ENCODE measurements around the gene TTC19.
"Not testable (repeated sequence)": the region's sequence is repeated elsewhere in the genome, so short reads cannot be mapped to it uniquely, and the experiment has no call there.

Gene TTC19

DNA sequence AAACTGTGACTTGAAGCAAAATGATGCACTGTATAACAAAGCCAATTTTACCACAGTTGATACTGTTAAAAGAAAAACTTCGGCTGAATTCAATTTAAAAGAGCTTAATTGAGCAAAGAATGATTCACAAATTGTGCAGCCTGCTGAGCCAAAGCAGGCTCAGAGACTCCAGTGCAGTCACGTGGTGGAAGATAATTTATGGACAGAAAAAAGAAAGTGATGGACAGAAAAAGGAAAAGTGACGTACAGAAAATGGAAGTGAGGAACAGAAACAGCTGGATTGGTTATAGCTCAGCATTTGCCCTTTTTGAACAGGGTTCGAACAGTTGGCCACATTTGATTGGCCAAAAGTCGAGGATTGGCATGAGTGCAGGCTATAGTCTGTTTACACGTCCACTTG lies 25.8 kb upstream of the TTC19 start:
- DNase-seq (ENCODE audit: low spot score) = no peak
- TF ChIP-seq, protein P1, sequence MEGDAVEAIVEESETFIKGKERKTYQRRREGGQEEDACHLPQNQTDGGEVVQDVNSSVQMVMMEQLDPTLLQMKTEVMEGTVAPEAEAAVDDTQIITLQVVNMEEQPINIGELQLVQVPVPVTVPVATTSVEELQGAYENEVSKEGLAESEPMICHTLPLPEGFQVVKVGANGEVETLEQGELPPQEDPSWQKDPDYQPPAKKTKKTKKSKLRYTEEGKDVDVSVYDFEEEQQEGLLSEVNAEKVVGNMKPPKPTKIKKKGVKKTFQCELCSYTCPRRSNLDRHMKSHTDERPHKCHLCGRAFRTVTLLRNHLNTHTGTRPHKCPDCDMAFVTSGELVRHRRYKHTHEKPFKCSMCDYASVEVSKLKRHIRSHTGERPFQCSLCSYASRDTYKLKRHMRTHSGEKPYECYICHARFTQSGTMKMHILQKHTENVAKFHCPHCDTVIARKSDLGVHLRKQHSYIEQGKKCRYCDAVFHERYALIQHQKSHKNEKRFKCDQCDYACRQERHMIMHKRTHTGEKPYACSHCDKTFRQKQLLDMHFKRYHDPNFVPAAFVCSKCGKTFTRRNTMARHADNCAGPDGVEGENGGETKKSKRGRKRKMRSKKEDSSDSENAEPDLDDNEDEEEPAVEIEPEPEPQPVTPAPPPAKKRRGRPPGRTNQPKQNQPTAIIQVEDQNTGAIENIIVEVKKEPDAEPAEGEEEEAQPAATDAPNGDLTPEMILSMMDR (IDR thresholded peaks at IDR 0.05) = no peak
- H3K27ac ChIP-seq = no peak overlapping the region
- no peak overlapping the region for H3K4me3 ChIP-seq

DNA sequence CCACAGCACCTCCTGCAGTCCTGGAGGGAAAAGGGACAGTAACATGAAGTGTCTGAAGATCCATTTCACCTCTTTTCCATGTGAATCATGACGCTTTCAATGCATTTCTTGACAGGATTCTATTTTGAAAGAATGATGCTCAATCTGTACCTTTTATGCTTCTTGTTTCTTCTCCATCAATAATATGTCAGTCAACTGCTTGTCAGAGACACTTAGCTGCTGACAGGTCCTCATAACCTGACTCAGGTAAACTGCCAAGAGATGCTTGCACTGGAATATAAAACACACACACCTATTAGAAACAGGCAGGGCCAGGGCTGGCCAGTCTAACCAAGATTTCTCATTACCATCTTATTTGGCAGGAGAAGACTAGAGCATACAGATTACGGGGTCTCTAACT lies 21.7 kb upstream of the TTC19 start:
- DNase-seq (ENCODE audit: low spot score) = no peak
- TF ChIP-seq, protein P1 (IDR thresholded peaks at IDR 0.05) = no peak
- H3K4me3 ChIP-seq = no peak overlapping the region
- H3K27ac ChIP-seq = no peak overlapping the region

DNA sequence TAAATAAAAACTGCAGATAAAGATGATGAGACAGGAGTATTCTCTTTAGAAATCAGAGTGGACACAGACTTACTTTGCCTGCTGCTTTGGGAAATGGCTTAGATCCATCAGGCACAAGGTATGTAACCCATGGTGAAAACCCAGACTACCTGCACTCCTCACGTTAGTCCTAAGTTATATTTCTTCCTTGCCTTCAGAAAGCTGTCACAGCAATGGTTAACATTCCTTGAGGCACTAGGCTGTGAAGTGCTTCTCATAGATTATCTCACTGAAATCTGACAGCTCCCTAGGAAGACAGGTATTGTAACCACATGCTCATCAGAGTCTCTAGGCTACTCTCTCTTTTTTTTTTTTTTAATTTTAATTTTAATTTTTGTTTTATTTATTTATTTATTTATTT lies 21.0 kb upstream of the TTC19 start:
- Histone ChIP-seq H3K27ac (no peak overlapping the region), H3K4me3 (no peak overlapping the region)
- no peak for DNase-seq (ENCODE audit: low spot score)
- TF ChIP-seq, protein P1 (IDR thresholded peaks at IDR 0.05) = no peak

DNA sequence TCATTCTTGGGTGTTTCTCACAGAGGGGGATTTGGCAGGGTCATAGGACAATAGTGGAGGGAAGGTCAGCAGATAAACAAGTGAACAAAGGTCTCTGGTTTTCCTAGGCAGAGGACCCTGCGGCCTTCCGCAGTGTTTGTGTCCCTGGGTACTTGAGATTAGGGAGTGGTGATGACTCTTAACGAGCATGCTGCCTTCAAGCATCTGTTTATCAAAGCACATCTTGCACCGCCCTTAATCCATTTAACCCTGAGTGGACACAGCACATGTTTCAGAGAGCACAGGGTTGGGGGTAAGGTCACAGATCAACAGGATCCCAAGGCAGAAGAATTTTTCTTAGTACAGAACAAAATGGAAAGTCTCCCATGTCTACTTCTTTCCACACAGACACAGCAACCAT lies 20.6 kb upstream of the TTC19 start:
- not testable (repeated sequence) for H3K4me3 ChIP-seq; H3K27ac ChIP-seq; DNase-seq (ENCODE audit: low spot score)

DNA sequence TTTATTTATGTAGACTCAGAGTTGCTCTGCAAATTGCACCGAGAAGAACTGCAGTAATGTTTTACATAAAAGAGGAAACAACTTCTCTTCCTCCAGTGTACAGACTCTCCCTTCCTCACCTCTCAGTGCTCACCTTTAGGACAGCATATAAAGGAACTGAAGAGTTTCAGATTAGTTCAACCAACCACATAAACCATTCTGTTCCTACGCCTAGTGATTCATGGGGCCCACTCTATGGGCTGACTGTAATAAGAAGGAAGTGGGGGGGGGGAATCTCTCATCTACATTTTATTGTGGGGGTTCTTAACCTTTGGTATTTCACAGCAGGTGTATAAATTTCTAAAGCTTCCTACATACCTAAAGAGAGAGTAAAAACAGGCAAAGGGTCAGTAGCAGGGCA lies 18.4 kb upstream of the TTC19 start:
- TF ChIP-seq, protein P1 (IDR thresholded peaks at IDR 0.05) = no peak
- H3K27ac ChIP-seq = no peak overlapping the region
- no peak for DNase-seq (ENCODE audit: low spot score)

DNA sequence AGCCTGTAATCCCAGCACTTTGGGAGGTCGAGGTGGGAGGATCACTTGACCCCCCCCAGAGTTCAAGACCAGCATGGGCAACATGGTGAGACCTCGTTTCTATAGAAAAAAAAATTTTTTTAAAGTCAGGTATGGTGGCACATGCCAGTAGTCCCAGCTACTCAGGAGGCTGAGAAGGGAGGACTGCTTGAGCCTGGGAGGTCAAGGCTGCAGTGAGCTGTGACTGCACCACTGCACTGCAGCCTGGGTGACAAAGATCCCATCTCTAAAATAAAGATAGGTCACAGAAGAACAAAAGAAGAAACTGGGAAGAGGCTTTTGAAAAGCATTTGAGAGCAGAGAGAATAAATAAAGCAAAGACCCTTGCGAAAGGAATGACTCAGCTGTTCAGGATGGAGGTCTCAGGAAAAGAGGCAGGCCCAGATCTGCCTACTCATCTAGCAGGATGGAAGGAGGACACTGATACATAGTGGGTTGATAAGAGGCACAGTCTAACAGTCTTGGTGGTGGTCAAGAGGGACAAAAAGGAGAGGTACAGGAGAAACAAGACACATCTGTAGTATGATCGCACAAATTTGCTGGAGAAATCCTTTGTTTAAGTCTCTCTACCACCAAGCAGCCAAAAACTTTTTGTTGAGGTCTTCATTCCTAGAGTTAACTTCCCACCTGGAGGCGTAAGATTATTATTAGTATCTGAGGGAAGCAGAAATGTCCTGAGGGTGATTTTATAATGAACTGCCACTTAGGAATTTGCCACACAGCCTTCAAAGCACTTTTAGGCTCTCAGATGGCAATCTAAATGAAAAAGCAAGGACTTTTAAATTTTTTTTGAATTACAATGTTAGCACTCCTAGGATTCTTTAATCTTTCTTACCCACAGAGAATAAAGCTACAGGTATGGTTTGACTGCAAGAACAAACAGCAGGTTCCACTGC lies 17.7 kb upstream of the TTC19 start:
- no peak overlapping the region for H3K27ac ChIP-seq
- TF ChIP-seq, protein P1 (IDR thresholded peaks at IDR 0.05) = no peak
- no peak overlapping the region for H3K4me3 ChIP-seq
- DNase-seq (ENCODE audit: low spot score) = no peak

More for the DNA sequence above, 18.4 kb upstream of the TTC19 start:
- H3K4me3 ChIP-seq = no peak overlapping the region

DNA sequence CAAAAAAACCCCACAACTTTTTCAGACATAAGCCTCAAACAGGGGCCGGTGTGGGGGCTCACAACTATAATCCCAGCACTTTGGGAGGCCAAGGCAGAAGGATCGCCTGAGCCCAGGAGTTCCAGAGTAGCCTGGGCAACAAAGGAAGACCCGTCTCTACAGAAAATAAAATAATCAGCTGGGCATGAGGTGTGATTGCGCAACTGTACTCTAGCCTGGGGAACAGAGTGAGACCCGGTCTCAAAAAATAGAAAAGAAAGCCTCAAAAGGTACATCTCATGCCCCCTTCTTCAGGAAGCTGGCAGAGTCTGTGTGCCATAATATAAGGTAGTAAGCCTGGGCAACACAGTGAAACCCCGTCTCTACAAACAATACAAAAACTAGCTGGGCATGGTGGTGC lies 3.3 kb upstream of the TTC19 start:
- Histone ChIP-seq H3K4me3 (no peak overlapping the region), H3K27ac (no peak overlapping the region)
- no peak for DNase-seq (ENCODE audit: low spot score)
- TF ChIP-seq, protein P1 (IDR thresholded peaks at IDR 0.05) = no peak
